ENCODE results near the gene NUDT5. TPM values are rescaled to one million over a fixed set of nuclear protein-coding genes. Genes with fewer than 3 reads are reported as not detected.
A peak's percentile ranks its signal among the peaks of the same experiment; 100 is the strongest.

The NUDT5 gene
- polyA plus RNA-seq, 3 donors = 28.3 to 51.1 (median 43.7) TPM

DNA sequence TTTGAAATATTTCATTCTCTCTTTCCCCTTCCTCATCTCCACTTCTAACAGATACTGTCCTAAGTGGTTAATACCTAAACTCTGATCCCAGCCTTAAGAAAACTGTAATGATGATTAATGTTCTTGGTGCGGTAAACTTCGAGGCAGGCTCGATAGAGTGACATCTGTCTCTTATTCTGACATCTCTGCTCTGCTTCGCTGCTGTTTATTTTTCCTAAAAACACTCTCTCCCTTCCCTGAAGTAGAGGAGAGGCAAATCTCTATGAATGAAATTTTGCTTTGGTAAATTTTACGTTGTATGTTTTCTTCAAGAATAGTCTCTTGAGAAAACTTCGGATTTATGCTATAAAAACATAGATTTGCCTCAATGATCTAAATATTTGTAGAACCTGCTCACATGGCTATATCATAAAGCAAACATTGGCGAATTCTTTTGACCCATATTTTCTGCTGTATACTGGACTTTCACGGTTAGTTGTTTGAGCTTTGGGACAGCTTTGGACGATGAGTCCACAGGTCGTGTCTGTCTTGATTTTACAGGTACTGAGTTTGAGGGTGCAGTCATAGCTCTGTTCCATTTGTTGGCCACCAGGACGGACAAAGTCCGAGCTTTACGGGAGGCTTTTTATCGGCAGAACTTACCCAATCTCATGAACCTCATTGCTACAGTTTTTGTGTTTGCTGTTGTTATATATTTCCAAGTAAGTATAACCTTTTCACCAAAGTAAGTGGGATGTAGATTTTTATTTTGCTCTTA lies 39.1 kb downstream of the NUDT5 start:
- Histone ChIP-seq H3K4me2 (replicated peaks; ENCODE audit: extremely low read depth, low read length, poor library complexity, severe bottlenecking) (no peak overlapping the region), H3K4me3 (replicated peaks in 1 of 3; ENCODE audit: low read depth in 2 of 3, low read length in 3 of 3) (no peak overlapping the region), H2AFZ (ENCODE audit: insufficient read depth, low read depth, low read length, poor library complexity, severe bottlenecking) (no peak overlapping the region), H4K20me1 (ENCODE audit: insufficient read depth, low read length) (peaks cover 64% of the 10 kb centered on the region), H3K79me2 (ENCODE audit: insufficient read depth, low read length) (no peaks in the 10 kb centered on the region), H3K36me3 (replicated peaks in 1 of 2; ENCODE audit: control insufficient read depth in 1 of 2, insufficient read depth in 2 of 2, low read length in 2 of 2) (peaks cover 0 to 4% of the 10 kb centered on the region in 2 donors), H3K9me3 (replicated peaks in 1 of 2; ENCODE audit: control insufficient read depth in 1 of 2, insufficient read depth in 1 of 2, low read length in 2 of 2) (peaks cover 0 to 11% of the 10 kb centered on the region in 2 donors), H3K4me1 (ENCODE audit: control insufficient read depth in 1 of 2, insufficient read depth in 2 of 2, low read length in 2 of 2) (peaks cover 18 to 22% of the 10 kb centered on the region in 2 donors), H3K27ac (ENCODE audit: low read depth in 1 of 2, low read length in 2 of 2) (no peak overlapping the region), H3K27me3 (ENCODE audit: control insufficient read depth in 2 of 2, insufficient read depth in 2 of 2, low read length in 2 of 2) (peaks cover 60 to 84% of the 10 kb centered on the region in 2 donors), H3K9ac (ENCODE audit: insufficient read depth, low read length, poor library complexity, severe bottlenecking) (no peak overlapping the region)
- TF ChIP-seq, protein P1, sequence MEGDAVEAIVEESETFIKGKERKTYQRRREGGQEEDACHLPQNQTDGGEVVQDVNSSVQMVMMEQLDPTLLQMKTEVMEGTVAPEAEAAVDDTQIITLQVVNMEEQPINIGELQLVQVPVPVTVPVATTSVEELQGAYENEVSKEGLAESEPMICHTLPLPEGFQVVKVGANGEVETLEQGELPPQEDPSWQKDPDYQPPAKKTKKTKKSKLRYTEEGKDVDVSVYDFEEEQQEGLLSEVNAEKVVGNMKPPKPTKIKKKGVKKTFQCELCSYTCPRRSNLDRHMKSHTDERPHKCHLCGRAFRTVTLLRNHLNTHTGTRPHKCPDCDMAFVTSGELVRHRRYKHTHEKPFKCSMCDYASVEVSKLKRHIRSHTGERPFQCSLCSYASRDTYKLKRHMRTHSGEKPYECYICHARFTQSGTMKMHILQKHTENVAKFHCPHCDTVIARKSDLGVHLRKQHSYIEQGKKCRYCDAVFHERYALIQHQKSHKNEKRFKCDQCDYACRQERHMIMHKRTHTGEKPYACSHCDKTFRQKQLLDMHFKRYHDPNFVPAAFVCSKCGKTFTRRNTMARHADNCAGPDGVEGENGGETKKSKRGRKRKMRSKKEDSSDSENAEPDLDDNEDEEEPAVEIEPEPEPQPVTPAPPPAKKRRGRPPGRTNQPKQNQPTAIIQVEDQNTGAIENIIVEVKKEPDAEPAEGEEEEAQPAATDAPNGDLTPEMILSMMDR (IDR thresholded peaks at IDR 0.05) = no peak
- Mint-ChIP-seq H3K4me3 (peak overlapping the region in 1 of 2 donors; percentile 62), H3K36me3 (peaks cover 43 to 44% of the 10 kb centered on the region in 2 donors), H3K27ac (no peak overlapping the region), H3K4me1 (peaks cover 16% of the 10 kb centered on the region), H3K9me3 (peaks cover 2 to 11% (median 9%) of the 10 kb centered on the region in 7 donors), H3K27me3 (ENCODE audit: low read depth in 3 of 3) (peaks cover 83 to 89% (median 87%) of the 10 kb centered on the region in 3 donors)
- intact Hi-C loops (cut with micrococcal nuclease) = no loop called here
- no peak for DNase-seq
- WGBS (ENCODE audit: insufficient coverage) = no CpG with 5 or more reads among the region's 14 CpGs

DNA sequence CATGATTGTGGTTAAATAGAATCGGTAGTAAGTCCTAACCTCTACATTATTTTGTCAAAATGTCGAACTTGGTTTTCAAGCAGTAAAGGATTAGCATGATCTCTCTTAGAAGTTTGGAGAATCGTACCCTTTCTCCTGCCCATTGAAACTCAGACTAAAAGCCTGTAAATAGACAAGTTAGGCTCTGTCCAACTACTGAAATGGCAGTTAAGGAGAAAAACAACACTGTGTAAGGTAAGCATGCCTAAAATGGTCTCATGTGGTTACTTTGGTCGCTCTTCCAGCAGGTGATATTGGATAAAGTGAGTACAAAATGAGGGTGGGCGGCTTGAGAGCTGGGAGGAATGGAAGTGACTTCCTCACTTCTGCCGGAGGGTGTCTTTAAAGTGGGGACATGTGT lies 41.2 kb downstream of the NUDT5 start:
- H3K27me3 ChIP-seq (ENCODE audit: control insufficient read depth in 2 of 2, insufficient read depth in 2 of 2, low read length in 2 of 2) = peaks cover 47 to 64% of the 10 kb centered on the region in 2 donors
- H3K9ac ChIP-seq (ENCODE audit: insufficient read depth, low read length, poor library complexity, severe bottlenecking) = no peak overlapping the region
- H3K9me3 ChIP-seq (replicated peaks in 1 of 2; ENCODE audit: control insufficient read depth in 1 of 2, insufficient read depth in 1 of 2, low read length in 2 of 2) = peaks cover 0 to 11% of the 10 kb centered on the region in 2 donors
- peaks cover 18 to 22% of the 10 kb centered on the region in 2 donors for H3K4me1 ChIP-seq (ENCODE audit: control insufficient read depth in 1 of 2, insufficient read depth in 2 of 2, low read length in 2 of 2)
- no peak for DNase-seq
- TF ChIP-seq, protein P1 (IDR thresholded peaks at IDR 0.05) = no peak
- H3K27ac ChIP-seq (ENCODE audit: low read depth in 1 of 2, low read length in 2 of 2) = no peak overlapping the region
- H3K36me3 ChIP-seq (replicated peaks in 1 of 2; ENCODE audit: control insufficient read depth in 1 of 2, insufficient read depth in 2 of 2, low read length in 2 of 2) = peaks cover 0 to 4% of the 10 kb centered on the region in 2 donors
- Mint-ChIP-seq H3K36me3 (peaks cover 43 to 51% of the 10 kb centered on the region in 2 donors), H3K4me1 (peaks cover 16% of the 10 kb centered on the region), H3K27ac (no peak overlapping the region), H3K9me3 (peaks cover 2 to 8% (median 5%) of the 10 kb centered on the region in 7 donors), H3K4me3 (peak overlapping the region in 1 of 2 donors; percentile 83), H3K27me3 (ENCODE audit: low read depth in 3 of 3) (peaks cover 70 to 82% (median 80%) of the 10 kb centered on the region in 3 donors)
- intact Hi-C loops (cut with micrococcal nuclease) = no loop called here
- 100% methylated on average over 2 of the region's 6 CpGs for WGBS (ENCODE audit: insufficient coverage)
- H3K79me2 ChIP-seq (ENCODE audit: insufficient read depth, low read length) = no peaks in the 10 kb centered on the region
- H4K20me1 ChIP-seq (ENCODE audit: insufficient read depth, low read length) = peaks cover 50% of the 10 kb centered on the region
- no peak overlapping the region for H3K4me2 ChIP-seq (replicated peaks; ENCODE audit: extremely low read depth, low read length, poor library complexity, severe bottlenecking)
- H3K4me3 ChIP-seq (replicated peaks in 1 of 3; ENCODE audit: low read depth in 2 of 3, low read length in 3 of 3) = no peak overlapping the region
- no peak overlapping the region for H2AFZ ChIP-seq (ENCODE audit: insufficient read depth, low read depth, low read length, poor library complexity, severe bottlenecking)

Measured in CD14-positive monocyte (primary cell).